Suprapubic skin (tissue), 4 donors: ENCODE data around the gene CHST14.

Experiments
- CTCF ChIP-seq, 2 donors: fragments of 200-600 bp in 1 of 2; fragments of 450-650 bp in 1 of 2; sonication (generic) in 1 of 2; IDR thresholded peaks; one replicate each; pipeline ENCODE4 v1.5.1; 2016 to 2019; ENCODE audit warnings: antibody characterized with exemption in 2 of 2, mild to moderate bottlenecking in 1 of 2, moderate library complexity in 1 of 2
- EP300 ChIP-seq: sonication (generic); formaldehyde crosslinking; IDR thresholded peaks from one replicate; pipeline ENCODE4 v1.6.1; 2017; ENCODE audit warnings: antibody characterized with exemption
- POLR2A ChIP-seq, 2 donors: fragments of 450-650 bp; IDR thresholded peaks; one replicate each; pipeline ENCODE4 v1.6.1; 2017; ENCODE audit warnings: antibody characterized with exemption in 2 of 2, mild to moderate bottlenecking in 2 of 2, moderate library complexity in 2 of 2
- POLR2AphosphoS5 ChIP-seq, 3 donors: sonication (generic); formaldehyde crosslinking; IDR thresholded peaks; one replicate each; pipeline ENCODE4 v1.6.1; 2017; ENCODE audit warnings: antibody characterized with exemption in 3 of 3

- no peak for TF ChIP-seq CTCF (IDR thresholded peaks at IDR 0.05)
- TF ChIP-seq POLR2AphosphoS5 (IDR thresholded peaks at IDR 0.05), result no peak
- no peak for TF ChIP-seq POLR2A (IDR thresholded peaks at IDR 0.05)
- TF ChIP-seq EP300, result no peak
Observed at GRCh38 chr15:40500568-40501330, 30.0 kb downstream of the CHST14 start.
